ENCODE results near the gene TARBP2.
A peak's percentile ranks its signal among the peaks of the same experiment; 100 is the strongest.
"Not testable (repeated sequence)": the region's sequence is repeated elsewhere in the genome, so short reads cannot be mapped to it uniquely, and the experiment has no call there.

Gene TARBP2

GRCh38 chr12:53476769-53477209 is 24.3 kb upstream of the TARBP2 start:
- DNase-seq: peak; percentile 43

DNA sequence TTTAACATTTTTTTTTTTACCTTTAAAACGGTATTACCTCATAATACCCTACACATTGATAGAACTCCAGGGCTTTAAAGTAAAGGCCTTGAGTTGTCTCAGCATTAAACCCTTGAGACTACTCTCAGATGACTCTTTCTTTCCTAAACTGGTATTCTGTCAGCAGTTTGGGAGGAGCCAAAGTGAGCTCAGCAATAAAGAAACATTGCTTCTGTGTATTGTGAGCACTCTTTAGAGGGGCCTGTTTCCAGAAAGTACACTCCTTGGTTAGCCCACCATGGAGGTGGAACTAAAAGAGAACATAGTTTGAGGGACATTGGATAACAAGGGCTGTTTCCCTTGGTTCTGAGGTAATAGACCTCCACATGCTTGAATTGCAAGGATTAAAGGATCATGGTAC is 22.2 kb upstream of the TARBP2 start:
- DNase-seq: no peak

DNA sequence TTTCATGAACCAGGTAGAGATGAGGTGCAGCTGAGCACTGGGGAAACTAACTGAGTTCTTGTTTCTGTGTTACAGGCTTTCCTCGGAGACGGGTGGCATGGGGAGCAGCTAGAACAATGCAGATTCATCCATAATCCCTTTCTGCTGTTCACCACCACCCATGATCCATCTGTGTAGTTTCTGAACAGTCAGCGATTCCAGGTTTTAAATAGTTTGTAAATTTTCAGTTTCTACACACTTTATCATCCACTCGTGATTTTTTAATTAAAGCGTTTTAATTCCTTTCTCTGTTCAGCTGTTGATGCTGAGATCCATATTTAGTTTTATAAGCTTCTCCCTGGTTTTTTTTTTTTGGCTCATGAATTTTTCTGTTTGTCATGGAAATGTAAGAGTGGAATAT is 21.8 kb upstream of the TARBP2 start:
- DNase-seq: no peak

GRCh38 chr12:53480491-53481442 is 20.3 kb upstream of the TARBP2 start:
- no peak for DNase-seq

DNA sequence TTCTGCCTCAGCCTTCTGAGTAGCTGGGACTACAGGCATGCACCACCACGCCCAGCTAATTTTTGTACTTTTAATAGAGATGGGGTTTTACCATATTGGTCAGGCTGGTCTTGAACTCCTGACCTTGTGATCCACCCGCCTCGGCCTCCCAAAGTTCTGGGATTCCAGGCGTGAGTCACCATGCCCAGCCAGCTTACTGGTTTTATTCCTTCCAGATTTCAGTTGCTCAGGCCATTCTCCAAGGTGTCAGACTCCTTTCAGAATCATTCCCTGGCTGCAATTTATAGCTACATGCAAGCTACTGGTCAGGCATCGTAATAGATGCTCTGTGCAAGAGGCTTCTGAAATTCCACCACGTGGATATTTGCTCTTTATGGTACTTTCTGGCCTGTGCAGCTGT is 19.6 kb upstream of the TARBP2 start:
- DNase-seq: not testable (repeated sequence)

- DNase-seq: peak; percentile 30
These were observed 19.0 kb upstream of the TARBP2 start for GRCh38 chr12:53481939-53482586.

GRCh38 chr12:53482626-53483168 is 18.4 kb upstream of the TARBP2 start:
- DNase-seq: no peak

- no peak for DNase-seq
These were observed 17.7 kb upstream of the TARBP2 start for GRCh38 chr12:53483225-53483978.

DNA sequence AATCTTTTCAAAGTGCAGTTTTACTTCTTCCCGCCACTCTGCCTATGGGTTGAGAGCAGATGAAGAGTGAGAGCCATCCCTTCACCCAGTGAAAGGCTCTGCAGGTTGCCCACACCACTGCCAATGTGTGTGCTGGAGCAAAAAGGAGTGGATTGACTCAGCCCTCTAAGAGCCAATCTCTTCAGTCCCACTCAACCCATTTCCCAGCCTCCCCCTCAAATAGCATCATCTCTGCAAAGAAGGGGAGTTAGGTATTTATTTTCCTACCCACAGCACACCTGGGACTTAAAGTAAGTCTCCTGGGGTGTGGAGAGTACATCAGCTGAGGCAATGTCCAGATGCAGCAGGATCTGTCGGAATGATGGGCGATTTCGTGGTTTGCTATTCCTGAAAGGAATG is 17.1 kb upstream of the TARBP2 start:
- no peak for DNase-seq

- no peak for DNase-seq
These were observed 16.2 kb upstream of the TARBP2 start for GRCh38 chr12:53484686-53485575.

- DNase-seq: no peak
These were observed 14.9 kb upstream of the TARBP2 start for GRCh38 chr12:53485955-53486735.

GRCh38 chr12:53486736-53487487 is 14.2 kb upstream of the TARBP2 start:
- DNase-seq: no peak

GRCh38 chr12:53489242-53489864 is 11.7 kb upstream of the TARBP2 start:
- DNase-seq: no peak

DNA sequence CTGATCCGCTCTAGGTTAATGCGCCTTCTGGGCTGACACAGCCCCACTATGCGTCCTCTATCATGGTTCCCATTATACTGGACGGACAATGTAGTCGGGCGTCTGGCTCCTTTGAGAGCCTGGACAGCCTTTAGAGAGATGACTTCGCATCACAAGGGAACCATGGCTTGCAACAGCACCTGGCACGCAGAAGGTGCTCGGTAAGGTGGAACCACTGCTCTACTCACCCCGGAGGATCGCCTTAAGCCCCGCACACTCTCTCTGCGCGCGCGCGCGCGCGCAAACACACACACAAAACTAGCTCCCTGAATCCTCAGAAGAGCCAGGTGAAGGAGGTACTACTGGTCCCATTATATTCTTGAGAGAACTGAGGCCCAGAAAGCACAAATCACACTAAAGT is 8.9 kb upstream of the TARBP2 start:
- peak; percentile 23 for DNase-seq

- peak; percentile 92 for DNase-seq
These were observed 8.1 kb upstream of the TARBP2 start for GRCh38 chr12:53492830-53493609.

DNA sequence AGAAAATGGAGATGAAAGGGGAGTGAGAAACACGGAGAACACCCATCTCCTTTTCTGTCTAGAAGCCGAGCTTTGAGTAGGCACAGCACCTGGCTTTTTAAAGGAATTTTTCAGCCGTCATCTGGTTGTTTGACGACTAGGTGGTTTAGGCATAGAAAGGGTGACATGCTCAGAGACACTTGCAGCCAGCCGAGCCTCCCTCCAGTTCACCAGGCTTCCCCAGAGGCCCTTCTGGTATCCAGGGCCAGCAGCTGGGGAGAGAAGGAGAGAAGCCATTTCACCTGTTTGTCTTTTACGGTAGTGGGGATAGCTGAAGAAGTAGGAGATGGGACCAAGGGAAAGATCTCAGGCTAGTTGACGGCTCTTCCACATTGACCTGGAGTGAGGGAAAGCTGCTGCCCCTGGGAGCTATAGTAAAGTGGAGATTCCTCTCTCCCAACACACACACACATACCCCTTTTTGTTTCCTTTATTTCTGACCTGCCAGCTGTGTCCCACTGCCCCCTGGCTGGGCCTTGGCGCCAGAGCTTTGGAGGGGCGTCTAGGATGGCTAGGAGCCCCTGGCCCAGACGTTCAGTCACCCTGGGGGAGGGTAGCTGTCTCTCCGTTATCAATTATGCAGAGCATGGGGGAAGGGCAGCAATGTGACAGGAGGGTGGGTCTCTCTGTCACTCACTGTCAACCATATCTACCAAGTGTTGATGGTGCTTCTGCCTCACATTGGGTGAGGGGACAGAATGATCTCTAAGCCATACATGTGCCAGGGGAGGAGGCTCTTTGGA is 7.3 kb upstream of the TARBP2 start:
- no peak for DNase-seq

- DNase-seq: no peak
These were observed 5.0 kb upstream of the TARBP2 start for GRCh38 chr12:53495903-53496751.

DNA sequence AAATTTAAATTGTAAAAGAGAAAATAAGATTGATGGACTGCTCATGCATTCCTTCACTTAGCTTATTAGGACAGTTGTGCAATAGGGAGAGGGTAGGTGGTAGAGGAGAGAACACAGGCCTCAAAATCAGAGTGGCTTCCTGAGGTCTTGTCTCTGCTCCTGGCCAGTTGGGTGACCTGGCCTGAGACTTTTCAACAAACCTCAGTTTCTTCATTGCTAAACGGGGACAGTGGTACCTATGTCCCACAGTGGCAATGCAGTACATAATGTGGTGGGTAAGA is 4.4 kb upstream of the TARBP2 start:
- no peak for DNase-seq

All from CD4-positive, alpha-beta T cell treated with Interleukin-10 for 1 hour (primary cell).